ENCODE measurements around the gene ACO2. TPM values are rescaled to one million over a fixed set of nuclear protein-coding genes. Genes with fewer than 3 reads are reported as not detected.

Gene ACO2
- total RNA-seq, 1 donor, result 57.9 TPM

DNA sequence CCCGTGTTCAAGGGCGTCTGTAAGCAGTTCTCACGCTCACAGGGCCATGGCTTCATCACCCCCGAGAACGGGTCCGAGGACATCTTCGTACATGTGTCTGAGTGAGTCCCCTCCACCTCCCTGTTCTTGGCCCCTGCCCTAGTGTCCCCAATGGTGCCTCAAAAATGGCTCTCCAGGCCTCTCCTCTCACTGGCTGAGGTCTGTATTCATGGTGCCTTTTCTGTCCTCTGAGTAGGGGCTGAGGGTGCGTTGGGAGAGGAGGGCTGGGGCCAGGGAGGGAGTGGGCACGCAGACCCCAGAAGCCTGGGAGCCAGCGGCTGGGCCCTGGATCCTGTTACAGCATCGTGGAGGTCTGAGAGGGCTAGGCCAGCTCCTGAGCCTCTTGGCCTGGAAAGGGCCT is 104.8 kb downstream of the ACO2 start:
- Histone ChIP-seq H3K4me1 (ENCODE audit: insufficient read depth, low read length) (no peaks in the 10 kb centered on the region), H3K36me3 (ENCODE audit: insufficient read depth, low read length) (peaks cover 18% of the 10 kb centered on the region), H3K27ac (ENCODE audit: low read depth, low read length) (no peak overlapping the region), H3K9me3 (ENCODE audit: low read depth, low read length) (no peaks in the 10 kb centered on the region), H3K79me2 (ENCODE audit: insufficient read depth, low read length) (no peaks in the 10 kb centered on the region), H3K27me3 (ENCODE audit: insufficient read depth, low read length) (no peaks in the 10 kb centered on the region), H3K4me3 (ENCODE audit: insufficient read depth, low read length) (no peak overlapping the region), H4K20me1 (ENCODE audit: insufficient read depth, low read length) (no peaks in the 10 kb centered on the region), H3K4me2 (ENCODE audit: insufficient read depth, low read length) (no peak overlapping the region), H2AFZ (ENCODE audit: low read length) (no peak overlapping the region)
- peak; percentile 59 for DNase-seq (ENCODE audit: insufficient read length, low spot score, missing footprints)
- TF ChIP-seq, protein P1, sequence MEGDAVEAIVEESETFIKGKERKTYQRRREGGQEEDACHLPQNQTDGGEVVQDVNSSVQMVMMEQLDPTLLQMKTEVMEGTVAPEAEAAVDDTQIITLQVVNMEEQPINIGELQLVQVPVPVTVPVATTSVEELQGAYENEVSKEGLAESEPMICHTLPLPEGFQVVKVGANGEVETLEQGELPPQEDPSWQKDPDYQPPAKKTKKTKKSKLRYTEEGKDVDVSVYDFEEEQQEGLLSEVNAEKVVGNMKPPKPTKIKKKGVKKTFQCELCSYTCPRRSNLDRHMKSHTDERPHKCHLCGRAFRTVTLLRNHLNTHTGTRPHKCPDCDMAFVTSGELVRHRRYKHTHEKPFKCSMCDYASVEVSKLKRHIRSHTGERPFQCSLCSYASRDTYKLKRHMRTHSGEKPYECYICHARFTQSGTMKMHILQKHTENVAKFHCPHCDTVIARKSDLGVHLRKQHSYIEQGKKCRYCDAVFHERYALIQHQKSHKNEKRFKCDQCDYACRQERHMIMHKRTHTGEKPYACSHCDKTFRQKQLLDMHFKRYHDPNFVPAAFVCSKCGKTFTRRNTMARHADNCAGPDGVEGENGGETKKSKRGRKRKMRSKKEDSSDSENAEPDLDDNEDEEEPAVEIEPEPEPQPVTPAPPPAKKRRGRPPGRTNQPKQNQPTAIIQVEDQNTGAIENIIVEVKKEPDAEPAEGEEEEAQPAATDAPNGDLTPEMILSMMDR (IDR thresholded peaks at IDR 0.05; ENCODE audit: extremely low read depth, low read depth, low read length), result no peak

DNA sequence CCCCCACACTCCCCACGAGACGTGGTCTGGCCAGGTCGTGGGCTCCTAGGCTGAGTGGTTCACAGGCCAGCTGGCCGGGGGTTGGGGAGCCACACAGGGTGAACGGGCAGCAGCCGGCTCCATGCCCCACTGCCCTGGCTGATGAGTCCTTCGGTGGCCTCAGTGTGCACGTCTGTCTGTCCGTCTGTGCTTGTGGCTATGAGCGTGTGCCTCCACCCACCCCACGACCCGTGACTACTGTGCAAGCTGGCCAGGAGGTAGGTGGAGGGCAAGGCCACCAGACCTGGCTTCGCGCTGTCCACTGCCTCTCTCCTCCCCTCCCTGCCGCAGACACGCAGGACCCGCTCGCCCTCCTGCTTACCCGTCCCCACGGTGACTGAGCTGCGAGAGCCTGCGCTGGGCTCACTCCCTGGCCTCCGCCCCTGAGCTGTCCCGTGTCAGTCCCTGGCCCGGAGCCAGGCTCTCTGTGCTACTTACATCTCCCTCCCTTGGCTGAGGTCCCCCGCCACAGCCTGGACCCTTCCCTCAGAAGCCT is 106.0 kb downstream of the ACO2 start:
- TF ChIP-seq, protein P1 (IDR thresholded peaks at IDR 0.05; ENCODE audit: extremely low read depth, low read depth, low read length), result no peak
- Histone ChIP-seq H3K79me2 (ENCODE audit: insufficient read depth, low read length) (no peaks in the 10 kb centered on the region), H3K36me3 (ENCODE audit: insufficient read depth, low read length) (peaks cover 31% of the 10 kb centered on the region), H2AFZ (ENCODE audit: low read length) (no peak overlapping the region), H3K4me1 (ENCODE audit: insufficient read depth, low read length) (no peaks in the 10 kb centered on the region), H3K27ac (ENCODE audit: low read depth, low read length) (no peak overlapping the region), H3K4me2 (ENCODE audit: insufficient read depth, low read length) (no peak overlapping the region), H3K4me3 (ENCODE audit: insufficient read depth, low read length) (no peak overlapping the region), H3K9me3 (ENCODE audit: low read depth, low read length) (no peaks in the 10 kb centered on the region), H3K27me3 (ENCODE audit: insufficient read depth, low read length) (no peaks in the 10 kb centered on the region), H4K20me1 (ENCODE audit: insufficient read depth, low read length) (no peaks in the 10 kb centered on the region)
- peak; percentile 62 for DNase-seq (ENCODE audit: insufficient read length, low spot score, missing footprints)

DNA sequence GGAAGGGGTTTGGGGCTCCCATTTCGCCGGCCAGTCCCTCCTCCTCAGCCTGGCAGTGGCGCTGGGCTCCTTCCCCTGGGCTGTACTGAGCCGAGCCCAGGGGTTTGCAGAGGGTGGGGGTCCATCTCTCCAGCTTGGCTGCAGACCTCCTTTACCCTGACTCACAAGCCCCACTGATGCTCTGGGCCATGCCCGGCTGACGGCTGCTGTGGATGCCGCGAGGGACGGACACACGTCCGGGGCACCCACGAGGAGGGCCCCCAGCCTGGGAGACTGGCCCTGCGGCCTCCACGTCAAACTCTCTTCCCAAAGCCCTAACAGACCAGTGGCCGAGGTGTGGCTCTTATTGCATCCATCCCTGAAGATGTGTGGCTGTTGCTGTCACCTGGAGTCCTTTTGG is 106.6 kb downstream of the ACO2 start:
- H3K79me2 ChIP-seq (ENCODE audit: insufficient read depth, low read length), result no peaks in the 10 kb centered on the region
- no peak overlapping the region for H2AFZ ChIP-seq (ENCODE audit: low read length)
- H3K9me3 ChIP-seq (ENCODE audit: low read depth, low read length), result no peaks in the 10 kb centered on the region
- H4K20me1 ChIP-seq (ENCODE audit: insufficient read depth, low read length), result no peaks in the 10 kb centered on the region
- peaks cover 36% of the 10 kb centered on the region for H3K36me3 ChIP-seq (ENCODE audit: insufficient read depth, low read length)
- DNase-seq (ENCODE audit: insufficient read length, low spot score, missing footprints), result peak; percentile 63
- H3K4me1 ChIP-seq (ENCODE audit: insufficient read depth, low read length), result no peaks in the 10 kb centered on the region
- H3K27me3 ChIP-seq (ENCODE audit: insufficient read depth, low read length), result no peaks in the 10 kb centered on the region
- H3K27ac ChIP-seq (ENCODE audit: low read depth, low read length), result no peak overlapping the region
- no peak overlapping the region for H3K4me3 ChIP-seq (ENCODE audit: insufficient read depth, low read length)
- TF ChIP-seq, protein P1 (IDR thresholded peaks at IDR 0.05; ENCODE audit: extremely low read depth, low read depth, low read length), result no peak
- H3K4me2 ChIP-seq (ENCODE audit: insufficient read depth, low read length), result no peak overlapping the region

DNA sequence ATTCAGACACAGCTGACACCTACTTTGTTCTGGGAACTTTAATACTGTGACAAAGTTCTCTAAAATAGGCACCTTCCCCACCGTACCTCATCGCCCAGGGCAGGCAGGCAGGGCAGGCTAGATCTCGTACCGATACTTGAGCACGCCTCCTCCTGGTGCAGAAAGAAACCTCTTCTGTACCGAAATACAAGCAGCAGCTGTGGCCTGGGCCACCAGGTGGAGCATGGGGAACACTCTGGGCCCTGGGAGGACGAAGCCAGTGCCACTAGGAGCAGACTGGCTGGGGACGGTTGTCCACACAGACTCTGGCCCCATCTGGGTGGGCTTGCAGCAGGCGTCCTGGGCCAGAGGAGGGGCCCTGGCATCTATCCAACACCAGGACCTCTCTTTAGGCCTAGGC is 108.0 kb downstream of the ACO2 start:
- Histone ChIP-seq H3K4me3 (ENCODE audit: insufficient read depth, low read length) (no peak overlapping the region), H3K27me3 (ENCODE audit: insufficient read depth, low read length) (no peaks in the 10 kb centered on the region), H3K4me2 (ENCODE audit: insufficient read depth, low read length) (no peak overlapping the region), H3K4me1 (ENCODE audit: insufficient read depth, low read length) (no peaks in the 10 kb centered on the region), H3K9me3 (ENCODE audit: low read depth, low read length) (no peaks in the 10 kb centered on the region), H4K20me1 (ENCODE audit: insufficient read depth, low read length) (no peaks in the 10 kb centered on the region), H3K79me2 (ENCODE audit: insufficient read depth, low read length) (no peaks in the 10 kb centered on the region), H3K36me3 (ENCODE audit: insufficient read depth, low read length) (peaks cover 36% of the 10 kb centered on the region), H2AFZ (ENCODE audit: low read length) (no peak overlapping the region), H3K27ac (ENCODE audit: low read depth, low read length) (no peak overlapping the region)
- TF ChIP-seq, protein P1 (IDR thresholded peaks at IDR 0.05; ENCODE audit: extremely low read depth, low read depth, low read length), result peak; percentile 60
- peak; percentile 93 for DNase-seq (ENCODE audit: insufficient read length, low spot score, missing footprints)

All from osteoblast (primary cell).